ENCODE data around the gene KIF14.

DNA sequence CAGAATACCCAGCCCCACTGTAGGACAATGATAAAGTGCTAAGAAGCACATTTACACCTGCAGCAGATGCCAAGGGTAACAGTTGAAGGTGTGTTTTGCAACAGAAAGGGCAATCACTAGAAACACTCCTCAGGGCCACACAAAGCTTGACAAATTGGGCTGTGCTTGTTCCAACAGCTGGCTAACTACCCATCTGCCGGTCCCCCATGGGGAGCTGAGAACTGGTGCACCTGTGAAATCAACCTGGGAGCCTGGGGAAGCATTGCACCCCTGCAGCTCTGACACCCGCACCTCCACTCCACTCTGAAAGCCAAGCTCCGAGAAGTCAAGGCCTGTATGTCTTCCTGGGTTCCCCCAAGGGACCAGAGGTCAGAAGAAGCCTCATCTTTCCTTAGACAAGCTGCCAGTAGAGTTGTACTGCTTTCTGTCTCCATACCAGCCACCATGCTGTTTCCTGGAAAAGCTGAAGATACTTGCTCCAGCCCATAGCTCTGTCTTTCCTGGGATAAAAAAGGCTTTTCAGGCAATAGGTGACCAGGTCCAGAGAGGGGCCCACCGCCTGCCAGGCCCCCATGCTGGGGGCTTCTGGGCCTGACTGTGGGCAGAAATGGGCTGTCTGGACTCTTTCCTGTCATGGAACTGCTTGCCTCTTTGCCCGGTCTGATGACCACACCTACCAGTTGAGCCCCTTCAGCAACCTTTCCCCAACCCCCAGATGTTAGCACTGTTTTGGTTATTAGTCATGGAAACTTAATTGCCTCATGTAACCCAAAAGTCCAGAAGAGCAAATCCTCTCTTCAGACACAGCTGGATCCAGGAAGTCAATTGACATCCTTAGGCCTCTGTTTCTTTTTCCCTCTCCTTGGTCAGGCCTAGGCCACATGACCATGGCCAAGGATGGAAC, 93.6 kb downstream of the KIF14 start:
- TF ChIP-seq EZH2 (IDR thresholded peaks at IDR 0.05; ENCODE audit: low read length, missing control alignments) = no peak
- TF ChIP-seq, protein P1, sequence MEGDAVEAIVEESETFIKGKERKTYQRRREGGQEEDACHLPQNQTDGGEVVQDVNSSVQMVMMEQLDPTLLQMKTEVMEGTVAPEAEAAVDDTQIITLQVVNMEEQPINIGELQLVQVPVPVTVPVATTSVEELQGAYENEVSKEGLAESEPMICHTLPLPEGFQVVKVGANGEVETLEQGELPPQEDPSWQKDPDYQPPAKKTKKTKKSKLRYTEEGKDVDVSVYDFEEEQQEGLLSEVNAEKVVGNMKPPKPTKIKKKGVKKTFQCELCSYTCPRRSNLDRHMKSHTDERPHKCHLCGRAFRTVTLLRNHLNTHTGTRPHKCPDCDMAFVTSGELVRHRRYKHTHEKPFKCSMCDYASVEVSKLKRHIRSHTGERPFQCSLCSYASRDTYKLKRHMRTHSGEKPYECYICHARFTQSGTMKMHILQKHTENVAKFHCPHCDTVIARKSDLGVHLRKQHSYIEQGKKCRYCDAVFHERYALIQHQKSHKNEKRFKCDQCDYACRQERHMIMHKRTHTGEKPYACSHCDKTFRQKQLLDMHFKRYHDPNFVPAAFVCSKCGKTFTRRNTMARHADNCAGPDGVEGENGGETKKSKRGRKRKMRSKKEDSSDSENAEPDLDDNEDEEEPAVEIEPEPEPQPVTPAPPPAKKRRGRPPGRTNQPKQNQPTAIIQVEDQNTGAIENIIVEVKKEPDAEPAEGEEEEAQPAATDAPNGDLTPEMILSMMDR (conservative IDR thresholded peaks at IDR 0.05 in 1 of 2, IDR thresholded peaks at IDR 0.05 in 1 of 2; ENCODE audit: low read depth in 1 of 2, low read length in 2 of 2) = no peak
